Stimulated activated naive CD8-positive, alpha-beta T cell treated with anti-CD3 and anti-CD28 coated beads, Interleukin-15, Interleukin-2, amounts not matched to agents 100 U/mL and 50 U/mL, for 24 hours (primary cell): Measurements from ENCODE around the gene ROMO1.

ENCODE experiments used
- ATAC-seq: fragments of 150-1000 bp; cut with Tn5 transposase; one replicate; pipeline ENCODE4 v1.10.0; 2021
- DNase-seq: peaks from one replicate; pipeline ENCODE4 v3.0.0; 2021

The ROMO1 gene

GRCh38 chr20:35699127-35699956 lies at the start of gene ROMO1, which contains the start of gene NFS1:
ROMO1 (plus strand) TSS chr20:35699405; CDS start chr20:35699633, 228 bp downstream.
NFS1 (minus strand) TSS chr20:35699352; CDS start chr20:35699288, 64 bp downstream.
- ATAC-seq: peak; percentile 93
- peak; percentile 91 for DNase-seq

- no peak for ATAC-seq
Measured at GRCh38 chr20:35650632-35651031, 48.6 kb upstream of the ROMO1 start.

GRCh38 chr20:35651958-35652357 lies 47.2 kb upstream of the ROMO1 start:
- ATAC-seq (no peak), DNase-seq (no peak)

More at GRCh38 chr20:35650632-35651031, 48.6 kb upstream of the ROMO1 start:
- no peak for DNase-seq

GRCh38 chr20:35652641-35653429 lies 46.4 kb upstream of the ROMO1 start:
- ATAC-seq (no peak), DNase-seq (no peak)

- ATAC-seq: no peak
- DNase-seq: no peak
Measured at GRCh38 chr20:35653430-35653734, 45.8 kb upstream of the ROMO1 start.

- DNase-seq (no peak), ATAC-seq (no peak)
Measured at GRCh38 chr20:35653893-35654292, 45.3 kb upstream of the ROMO1 start.

- ATAC-seq (no peak), DNase-seq (no peak)
Measured at GRCh38 chr20:35654415-35654814, 44.8 kb upstream of the ROMO1 start.

- ATAC-seq (no peak), DNase-seq (no peak)
Measured at GRCh38 chr20:35657271-35657670, 41.9 kb upstream of the ROMO1 start.

GRCh38 chr20:35660122-35660937 lies 38.9 kb upstream of the ROMO1 start:
- peak; percentile 53 for ATAC-seq
- DNase-seq: peak; percentile 36

GRCh38 chr20:35661053-35661452 lies 38.2 kb upstream of the ROMO1 start:
- DNase-seq (no peak), ATAC-seq (peak; percentile 42)

GRCh38 chr20:35661908-35662307 lies 37.3 kb upstream of the ROMO1 start:
- no peak for ATAC-seq

GRCh38 chr20:35662551-35662950 lies 36.7 kb upstream of the ROMO1 start:
- no peak for ATAC-seq

More at GRCh38 chr20:35661908-35662307, 37.3 kb upstream of the ROMO1 start:
- no peak for DNase-seq

GRCh38 chr20:35663516-35664465 lies 35.4 kb upstream of the ROMO1 start:
- DNase-seq (peak; percentile 64), ATAC-seq (peak; percentile 23)

More at GRCh38 chr20:35662551-35662950, 36.7 kb upstream of the ROMO1 start:
- DNase-seq: no peak

GRCh38 chr20:35664466-35665206 lies 34.6 kb upstream of the ROMO1 start, which contains the start of the genes CPNE1 and RBM12:
CPNE1 (minus strand) TSS chr20:35664900; CDS start chr20:35632923, 31,977 bp downstream.
RBM12 (minus strand) TSS chr20:35664900; CDS start chr20:35655322, 9,578 bp downstream.
- peak; percentile 80 for ATAC-seq
- peak; percentile 93 for DNase-seq

- DNase-seq: no peak
- no peak for ATAC-seq
Measured at GRCh38 chr20:35665949-35666288, 33.3 kb upstream of the ROMO1 start.

GRCh38 chr20:35669221-35669620 lies 30.0 kb upstream of the ROMO1 start:
- ATAC-seq (no peak), DNase-seq (no peak)

- ATAC-seq: no peak
- DNase-seq: no peak
Measured at GRCh38 chr20:35669681-35670080, 29.5 kb upstream of the ROMO1 start.

- DNase-seq: no peak
- no peak for ATAC-seq
Measured at GRCh38 chr20:35673884-35674283, 25.3 kb upstream of the ROMO1 start.

- ATAC-seq (no peak), DNase-seq (no peak)
Measured at GRCh38 chr20:35674921-35675320, 24.3 kb upstream of the ROMO1 start.
